ENCODE data around the gene TMEM80.
"Not testable (repeated sequence)": the region's sequence is repeated elsewhere in the genome, so short reads cannot be mapped to it uniquely, and the experiment has no call there.

TMEM80 gene

DNA sequence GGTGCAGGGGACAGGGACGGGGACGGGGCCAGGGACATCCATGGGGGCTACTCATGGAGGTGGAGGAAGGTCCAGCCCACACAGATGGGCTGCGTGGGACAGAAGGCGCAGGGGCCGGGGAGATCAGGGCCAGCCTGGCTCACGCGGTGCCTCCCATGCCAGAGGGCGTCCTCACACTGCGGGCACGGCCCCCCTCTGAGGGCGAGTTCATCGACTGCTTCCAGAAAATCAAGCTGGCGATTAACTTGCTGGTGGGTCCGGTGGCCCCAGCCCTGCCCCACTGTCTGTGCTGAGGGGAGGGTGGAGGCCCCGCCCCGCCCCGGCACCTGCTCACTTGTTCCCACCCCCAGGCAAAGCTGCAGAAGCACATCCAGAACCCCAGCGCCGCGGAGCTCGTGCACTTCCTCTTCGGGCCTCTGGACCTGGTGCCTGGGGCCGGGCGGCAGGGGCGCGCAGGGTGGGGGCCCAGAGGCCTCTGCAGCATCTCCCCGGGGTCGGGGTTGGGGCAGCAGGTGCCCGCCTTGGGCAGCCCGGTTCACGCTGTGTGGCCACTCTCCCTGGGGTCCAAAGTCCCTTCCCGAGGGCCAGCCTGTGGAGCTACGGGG, 26.2 kb downstream of the TMEM80 start:
- peak; percentile 61 to 83 (median 69) for DNase-seq

DNA sequence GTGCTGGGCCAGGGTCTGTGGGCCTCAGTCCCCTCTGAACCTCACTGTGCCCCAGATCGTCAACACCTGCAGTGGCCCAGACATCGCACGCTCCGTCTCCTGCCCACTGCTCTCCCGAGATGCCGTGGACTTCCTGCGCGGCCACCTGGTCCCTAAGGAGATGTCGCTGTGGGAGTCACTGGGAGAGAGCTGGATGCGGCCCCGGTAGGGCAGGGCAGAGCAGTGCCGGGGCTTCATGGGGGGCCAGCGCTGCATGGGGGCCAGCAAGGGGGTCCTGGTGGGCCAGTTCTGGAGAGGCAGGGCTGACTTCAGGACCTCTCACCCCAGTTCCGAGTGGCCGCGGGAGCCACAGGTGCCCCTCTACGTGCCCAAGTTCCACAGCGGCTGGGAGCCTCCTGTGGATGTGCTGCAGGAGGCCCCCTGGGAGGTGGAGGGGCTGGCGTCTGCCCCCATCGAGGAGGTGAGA, 26.8 kb downstream of the TMEM80 start:
- no peak for DNase-seq

DNA sequence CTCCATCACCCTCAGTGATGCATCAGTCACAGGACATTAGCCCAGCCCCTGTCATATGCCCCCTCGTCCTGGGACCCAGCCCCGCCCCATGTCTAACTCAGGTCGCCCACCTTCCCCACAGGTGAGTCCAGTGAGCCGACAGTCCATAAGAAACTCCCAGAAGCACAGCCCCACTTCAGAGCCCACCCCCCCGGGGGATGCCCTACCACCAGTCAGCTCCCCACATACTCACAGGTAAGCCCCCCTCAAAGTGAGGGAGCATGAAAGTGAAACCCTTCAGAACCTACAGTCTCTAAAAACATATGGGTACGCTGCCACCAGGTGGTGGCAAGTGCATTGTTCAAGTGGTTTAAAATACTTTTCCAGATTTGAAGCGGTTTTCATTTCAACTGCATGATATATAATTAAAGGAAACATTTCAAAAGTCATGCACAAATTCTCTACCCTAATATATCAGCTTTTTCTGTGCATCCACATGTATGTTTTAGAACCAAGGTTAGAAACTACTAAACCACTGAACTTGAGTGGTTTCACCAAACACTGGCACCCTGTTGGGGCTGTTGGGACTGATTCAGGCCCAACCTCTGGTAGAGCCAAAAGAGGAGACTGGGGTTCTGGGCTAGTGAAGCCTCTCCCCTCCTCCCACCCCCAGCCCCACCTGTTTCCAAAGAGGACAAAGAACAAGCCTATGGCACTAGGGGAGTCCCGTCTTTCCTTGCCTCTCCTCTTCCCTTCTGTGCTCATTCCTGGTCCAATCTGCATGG, 27.7 kb downstream of the TMEM80 start:
- peak; percentile 61 to 79 (median 69) for DNase-seq

DNA sequence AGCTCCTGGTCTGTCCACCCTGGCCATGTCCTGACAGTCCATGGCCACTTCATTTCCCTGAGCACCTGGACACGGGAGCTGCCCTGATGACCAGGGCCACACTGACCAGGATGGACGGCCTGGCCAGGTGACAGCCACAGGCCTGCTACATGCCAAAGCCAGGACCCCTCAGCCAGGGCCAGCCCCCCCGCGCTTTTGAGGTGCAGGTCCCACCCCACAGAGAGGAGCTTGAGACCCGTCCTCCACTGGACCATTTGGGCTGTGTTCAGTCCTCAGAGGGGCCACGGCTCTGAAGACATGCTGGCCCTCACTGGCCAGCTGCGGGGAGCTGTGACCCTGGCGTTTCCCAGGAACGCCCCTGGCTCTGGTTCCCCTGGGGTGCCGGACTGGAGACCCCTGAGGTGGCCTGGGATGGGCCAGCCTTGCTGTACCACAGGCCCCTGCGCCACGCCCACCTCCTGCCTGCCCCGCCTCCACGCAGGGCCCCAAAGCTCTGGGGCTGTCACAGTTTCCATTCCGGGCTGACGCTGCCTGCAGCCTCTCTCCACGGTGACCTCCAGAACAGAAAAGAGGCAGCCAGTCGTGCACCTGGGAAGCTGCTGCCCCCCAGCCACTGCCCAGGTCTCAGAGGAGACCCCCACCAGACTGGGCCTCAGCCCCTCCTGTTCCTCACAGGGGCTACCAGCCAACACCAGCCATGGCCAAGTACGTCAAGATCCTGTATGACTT, 28.6 kb downstream of the TMEM80 start:
- no peak for DNase-seq

DNA sequence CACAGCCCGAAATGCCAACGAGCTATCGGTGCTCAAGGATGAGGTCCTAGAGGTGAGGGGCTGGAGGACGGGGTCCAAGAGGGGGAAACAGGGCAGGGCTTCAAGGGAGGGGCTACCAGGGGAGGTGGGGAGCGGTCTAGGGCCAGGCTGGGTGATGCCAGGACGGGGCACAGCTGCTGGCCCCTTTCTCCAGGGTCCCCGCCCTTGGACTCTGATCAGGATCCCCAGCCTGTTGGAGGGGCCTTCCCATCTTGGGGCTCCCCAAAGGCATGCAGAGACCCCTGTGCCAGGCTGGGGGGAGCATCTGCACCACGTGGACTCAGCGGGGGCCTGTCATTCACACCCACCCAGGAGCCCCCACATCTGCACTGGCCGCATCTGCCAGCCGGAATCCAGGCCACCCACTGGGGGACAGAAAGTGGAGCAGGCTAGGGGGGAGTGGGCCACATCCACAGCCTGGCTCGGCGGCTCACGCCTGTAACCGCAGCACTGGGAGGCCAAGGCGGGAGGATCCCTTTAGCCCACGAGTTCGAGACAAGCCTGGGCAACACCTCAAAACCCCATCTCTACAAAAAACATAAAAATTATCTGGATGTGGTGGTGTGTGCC, 29.3 kb downstream of the TMEM80 start:
- DNase-seq = no peak

DNA sequence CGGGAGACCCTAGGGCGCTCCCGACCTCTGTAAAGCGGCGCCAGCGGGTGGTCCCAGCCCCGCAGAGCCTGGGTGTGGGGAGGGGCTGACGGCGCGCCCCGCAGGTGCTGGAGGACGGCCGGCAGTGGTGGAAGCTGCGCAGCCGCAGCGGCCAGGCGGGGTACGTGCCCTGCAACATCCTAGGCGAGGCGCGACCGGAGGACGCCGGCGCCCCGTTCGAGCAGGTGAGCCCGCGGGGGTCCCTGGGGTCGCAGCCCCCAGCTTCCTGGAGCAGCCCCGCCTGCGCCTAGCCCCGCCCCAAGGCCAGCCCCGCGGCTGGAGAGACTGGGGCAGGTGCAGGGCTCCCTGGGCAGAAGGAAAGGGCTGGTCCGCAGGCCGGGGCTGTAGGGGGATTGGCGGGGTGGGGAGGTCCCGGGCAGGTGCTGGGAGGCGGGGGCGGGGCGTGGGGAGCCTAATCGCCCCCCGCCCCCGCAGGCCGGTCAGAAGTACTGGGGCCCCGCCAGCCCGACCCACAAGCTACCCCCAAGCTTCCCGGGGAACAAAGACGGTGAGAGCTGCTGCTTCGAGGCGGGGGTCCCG, 30.1 kb downstream of the TMEM80 start:
- no peak for DNase-seq

DNA sequence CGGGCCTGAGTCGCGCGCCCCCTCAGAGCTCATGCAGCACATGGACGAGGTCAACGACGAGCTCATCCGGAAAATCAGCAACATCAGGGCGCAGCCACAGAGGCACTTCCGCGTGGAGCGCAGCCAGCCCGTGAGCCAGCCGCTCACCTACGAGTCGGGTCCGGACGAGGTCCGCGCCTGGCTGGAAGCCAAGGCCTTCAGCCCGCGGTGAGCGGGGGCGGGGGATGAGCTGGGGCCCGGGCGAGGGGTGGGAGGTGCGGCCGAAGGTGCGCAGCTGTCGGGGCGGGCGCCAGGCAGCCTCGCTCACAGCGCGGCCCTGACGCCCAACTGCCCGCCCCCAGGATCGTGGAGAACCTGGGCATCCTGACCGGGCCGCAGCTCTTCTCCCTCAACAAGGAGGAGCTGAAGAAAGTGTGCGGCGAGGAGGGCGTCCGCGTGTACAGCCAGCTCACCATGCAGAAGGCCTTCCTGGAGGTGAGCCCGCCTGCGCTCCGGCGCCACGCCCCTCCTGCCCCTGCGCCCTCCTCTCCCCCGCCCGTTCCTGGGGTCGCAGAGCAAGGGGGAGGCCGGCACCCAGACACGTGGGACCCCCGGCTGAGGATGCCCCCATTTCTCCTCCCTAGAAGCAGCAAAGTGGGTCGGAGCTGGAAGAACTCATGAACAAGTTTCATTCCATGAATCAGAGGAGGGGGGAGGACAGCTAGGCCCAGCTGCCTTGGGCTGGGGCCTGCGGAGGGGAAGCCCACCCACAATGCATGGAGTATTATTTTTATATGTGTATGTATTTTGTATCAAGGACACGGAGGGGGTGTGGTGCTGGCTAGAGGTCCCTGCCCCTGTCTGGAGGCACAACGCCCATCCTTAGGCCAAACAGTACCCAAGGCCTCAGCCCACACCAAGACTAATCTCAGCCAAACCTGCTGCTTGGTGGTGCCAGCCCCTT, 30.9 kb downstream of the TMEM80 start:
- peak; percentile 34 to 68 (median 54) for DNase-seq

DNA sequence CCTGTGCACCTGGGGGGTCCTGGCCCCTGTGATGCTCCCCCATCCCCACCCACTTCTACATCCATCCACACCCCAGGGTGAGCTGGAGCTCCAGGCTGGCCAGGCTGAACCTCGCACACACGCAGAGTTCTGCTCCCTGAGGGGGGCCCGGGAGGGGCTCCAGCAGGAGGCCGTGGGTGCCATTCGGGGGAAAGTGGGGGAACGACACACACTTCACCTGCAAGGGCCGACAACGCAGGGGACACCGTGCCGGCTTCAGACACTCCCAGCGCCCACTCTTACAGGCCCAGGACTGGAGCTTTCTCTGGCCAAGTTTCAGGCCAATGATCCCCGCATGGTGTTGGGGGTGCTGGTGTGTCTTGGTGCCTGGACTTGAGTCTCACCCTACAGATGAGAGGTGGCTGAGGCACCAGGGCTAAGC, 31.7 kb downstream of the TMEM80 start:
- no peak for DNase-seq

DNA sequence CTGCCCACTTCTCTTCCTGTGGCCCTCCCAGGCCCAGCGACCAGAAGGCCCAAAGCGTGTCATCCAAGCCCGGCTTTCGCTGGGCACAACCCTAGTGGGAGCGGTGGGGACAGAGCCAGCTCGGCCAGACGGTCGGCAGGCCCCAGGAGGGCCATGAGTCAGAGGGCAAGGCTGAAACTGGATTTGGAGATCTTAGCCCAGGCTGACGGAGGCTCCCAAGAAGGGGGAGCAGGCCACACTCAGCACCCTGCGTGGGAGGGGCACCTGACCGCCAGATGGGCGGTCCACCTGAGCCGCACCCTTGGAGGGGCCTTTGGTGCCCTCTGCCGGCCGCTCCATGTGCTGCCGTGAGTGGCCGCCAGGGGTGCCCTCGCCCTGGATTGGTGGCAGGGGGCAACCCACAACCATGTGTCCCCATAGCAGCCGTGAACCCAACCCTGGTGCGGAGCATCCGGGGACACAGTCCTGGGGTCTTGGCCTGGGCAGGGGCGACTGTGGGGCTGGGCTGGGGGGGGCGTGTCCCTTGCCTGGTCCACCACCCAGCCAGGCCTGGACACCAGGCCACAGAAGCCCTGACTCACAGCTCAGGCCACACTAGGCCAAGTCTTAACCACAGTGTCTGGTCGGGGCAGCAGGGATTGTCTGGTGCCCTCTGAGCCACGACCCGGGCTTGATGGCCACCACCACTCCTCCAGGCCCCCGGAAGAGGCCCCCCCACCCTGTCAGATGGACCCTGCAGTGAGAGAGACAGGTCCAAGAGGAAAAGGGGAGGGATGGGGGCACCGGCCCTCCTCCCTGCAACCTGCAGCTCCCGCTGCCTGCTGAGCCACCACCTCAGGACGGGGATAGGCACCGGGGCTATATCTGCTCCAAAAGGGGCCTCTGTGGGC, 32.5 kb downstream of the TMEM80 start:
- DNase-seq = peak; percentile 82 to 93 (median 86)

DNA sequence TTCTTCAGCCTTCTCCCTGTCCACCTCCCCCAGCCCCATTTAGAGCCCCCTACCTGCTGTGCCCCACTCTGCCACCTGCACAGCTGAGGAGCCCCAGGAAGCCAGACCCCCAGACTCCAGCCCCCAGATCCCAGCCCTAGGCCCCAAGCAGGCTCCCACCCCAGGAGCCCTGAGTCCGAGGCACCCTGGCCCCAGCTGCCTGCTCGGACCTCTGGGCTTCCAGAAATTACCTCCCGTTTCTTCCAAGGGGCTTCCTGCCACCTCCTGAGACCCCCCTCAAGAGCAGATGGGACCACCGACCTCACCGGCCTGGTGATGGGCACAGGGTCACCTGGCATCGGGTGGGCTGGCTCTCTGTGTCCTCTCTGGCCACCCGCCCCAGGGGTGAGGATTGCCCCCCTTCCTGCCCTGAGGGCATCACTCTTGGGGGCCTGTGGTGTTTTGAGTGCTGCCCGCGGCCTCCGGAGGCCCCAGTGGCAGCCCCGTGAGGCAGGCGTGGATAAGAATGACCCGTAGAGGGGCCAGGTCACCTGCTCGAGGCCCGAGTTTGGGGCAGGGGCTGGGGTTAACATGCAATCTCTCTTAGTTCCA, 33.4 kb downstream of the TMEM80 start:
- no peak for DNase-seq

DNA sequence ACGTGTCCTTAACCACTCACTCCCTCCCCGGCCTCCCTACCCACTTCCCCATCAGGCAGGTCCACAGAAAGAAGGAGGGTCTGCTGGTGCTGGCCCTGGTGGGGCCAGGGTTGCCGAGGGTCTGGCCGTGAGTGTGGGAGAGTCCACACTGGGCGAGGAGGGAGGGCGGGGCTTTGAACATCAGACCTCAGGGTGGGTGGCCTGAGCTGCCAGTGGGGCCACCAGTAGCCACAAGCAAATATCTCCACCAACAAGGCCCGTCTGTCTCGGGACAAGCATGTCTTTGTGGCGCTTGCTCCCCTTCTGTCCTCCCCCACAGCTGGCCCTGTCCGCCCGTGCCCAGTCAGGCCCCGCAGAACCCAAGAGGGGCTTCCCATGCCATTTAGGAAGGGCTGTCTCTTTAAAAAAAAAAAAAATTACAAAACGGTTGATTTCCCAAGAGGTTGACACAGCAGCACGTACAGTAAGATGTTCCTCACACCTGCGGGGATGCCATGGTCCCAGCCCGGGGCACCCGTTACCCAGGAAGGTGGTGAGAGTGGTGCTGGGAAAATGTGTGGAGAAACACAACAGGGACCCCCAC, 34.0 kb downstream of the TMEM80 start:
- DNase-seq = no peak

DNA sequence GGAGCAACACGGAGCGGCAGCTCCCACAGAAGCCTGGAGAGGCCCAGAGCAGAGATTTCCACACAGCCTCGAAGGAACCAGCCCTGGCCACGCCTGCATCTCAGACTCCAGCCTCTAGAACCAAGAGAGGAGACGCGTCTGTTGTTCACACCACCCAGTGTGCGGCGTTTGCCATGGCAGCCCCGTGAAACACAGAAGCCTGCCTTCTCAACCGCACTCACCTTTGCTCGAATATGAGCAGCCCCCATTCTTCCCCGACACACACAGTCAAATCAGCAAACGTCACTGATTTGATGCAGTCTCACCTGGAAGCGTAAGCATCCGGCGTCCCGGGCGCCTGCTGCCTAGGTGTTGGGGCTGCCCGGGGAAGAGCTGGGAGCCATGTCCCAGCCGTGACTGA, 37.5 kb downstream of the TMEM80 start:
- DNase-seq = no peak

DNA sequence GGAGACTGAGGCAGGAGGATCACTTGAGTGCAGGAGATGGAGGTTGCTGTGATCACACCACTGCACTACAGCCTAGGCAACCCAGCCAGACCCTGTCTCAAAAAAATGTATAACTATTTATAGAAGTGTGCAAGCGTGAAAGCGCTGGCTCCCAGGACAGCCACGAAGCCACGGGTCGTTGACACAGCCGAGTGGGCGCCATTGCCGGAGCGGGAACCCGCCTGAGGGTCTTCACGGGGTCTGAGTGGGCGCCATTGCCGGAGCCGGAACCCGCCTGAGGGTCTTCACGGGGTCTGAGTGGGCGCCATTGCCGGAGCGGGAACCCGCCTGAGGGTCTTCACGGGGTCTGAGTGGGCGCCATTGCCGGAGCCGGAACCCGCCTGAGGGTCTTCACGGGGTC, 38.9 kb downstream of the TMEM80 start:
- DNase-seq = not testable (repeated sequence)

DNA sequence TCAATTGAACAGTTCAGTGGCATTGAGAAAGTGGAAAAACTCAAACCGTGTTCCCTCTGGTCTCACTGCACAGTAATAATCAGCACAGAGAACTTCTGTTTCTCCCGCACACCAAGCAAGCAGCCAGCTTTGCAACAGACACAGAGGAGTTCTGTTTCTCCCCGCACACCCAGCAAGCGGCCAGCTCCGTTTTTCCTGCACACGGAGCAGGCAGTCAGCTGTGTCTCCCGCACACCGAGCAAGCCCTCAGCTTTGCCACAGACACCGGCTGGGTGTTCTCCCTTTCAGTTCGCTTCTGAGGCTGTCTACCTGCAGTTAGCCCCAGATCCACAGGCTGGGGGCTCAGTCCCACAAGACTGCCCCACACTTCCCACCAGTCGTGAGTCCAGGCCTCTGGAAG, 41.8 kb downstream of the TMEM80 start:
- DNase-seq = peak in 3 of 4 experiments; percentile 19 to 41 (median 36)

DNA sequence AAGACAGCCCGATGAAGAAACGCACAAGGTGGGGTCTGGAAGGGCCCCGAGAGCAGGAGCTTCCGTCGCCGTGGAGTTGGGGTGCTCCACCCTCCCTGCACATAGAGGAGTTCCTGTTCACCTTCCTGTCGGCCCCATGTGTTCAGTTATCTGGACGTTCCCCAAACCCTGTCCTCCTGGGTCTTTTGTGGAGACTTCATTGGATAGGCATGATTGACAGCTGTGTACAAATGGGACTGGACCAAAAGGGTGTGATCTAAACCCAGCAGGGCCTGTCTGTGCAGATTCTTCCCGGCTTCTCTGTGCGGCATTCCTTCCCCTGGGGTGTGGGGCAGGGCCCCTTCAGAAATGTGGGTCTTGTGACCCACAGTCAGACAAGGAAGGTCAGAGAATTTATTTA, 42.3 kb downstream of the TMEM80 start:
- DNase-seq = peak in 1 of 4 experiments; percentile 18

DNA sequence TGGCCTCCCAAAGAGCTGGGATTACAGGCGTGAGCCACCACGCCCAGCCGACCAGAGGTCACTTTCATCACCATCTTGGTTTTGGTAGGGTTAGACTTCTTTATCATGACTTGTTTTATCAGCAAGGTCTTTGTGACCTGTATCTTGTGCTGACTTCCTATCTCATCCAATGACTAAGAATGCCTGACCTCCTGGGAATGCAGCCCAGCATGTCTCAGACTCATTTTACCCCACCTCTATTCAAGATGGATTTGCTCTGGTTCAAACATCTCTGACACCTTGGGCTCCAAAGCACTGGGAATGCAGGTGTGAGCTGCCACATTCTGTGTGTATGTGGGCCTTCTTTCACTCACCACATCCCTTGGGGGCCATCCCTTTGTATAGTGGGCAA, 46.5 kb downstream of the TMEM80 start:
- no peak for DNase-seq

DNA sequence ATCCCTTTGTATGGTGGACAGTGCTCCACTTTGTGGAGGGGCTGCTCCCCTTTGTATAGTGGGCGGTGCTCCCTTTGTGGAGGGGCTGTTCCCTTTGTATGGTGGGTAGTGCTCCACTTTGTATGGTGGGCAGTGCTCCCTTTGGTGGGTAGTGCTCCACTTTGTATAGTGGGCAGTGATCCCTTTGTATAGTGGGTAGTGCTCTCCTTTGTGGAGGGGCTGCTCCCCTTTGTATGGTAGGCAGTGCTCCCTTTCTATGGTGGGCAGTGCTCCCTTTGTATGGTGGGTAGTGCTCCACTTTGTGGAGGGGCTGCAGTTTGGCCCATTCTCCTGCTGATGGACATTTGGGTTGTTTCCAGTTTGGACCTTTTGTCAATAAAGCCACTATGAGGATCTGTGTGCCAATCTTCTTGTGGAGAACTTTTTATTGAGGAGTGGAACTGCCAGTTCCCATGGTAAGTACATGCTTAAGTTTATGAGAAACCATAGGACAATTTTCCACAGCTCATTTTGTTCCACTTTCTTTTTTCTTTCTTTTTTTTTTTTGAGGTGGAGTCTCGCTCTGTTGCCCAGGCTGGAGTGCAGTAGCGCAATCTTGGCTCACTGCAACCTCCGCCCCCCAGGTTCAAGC, 47.1 kb downstream of the TMEM80 start:
- DNase-seq = no peak

DNA sequence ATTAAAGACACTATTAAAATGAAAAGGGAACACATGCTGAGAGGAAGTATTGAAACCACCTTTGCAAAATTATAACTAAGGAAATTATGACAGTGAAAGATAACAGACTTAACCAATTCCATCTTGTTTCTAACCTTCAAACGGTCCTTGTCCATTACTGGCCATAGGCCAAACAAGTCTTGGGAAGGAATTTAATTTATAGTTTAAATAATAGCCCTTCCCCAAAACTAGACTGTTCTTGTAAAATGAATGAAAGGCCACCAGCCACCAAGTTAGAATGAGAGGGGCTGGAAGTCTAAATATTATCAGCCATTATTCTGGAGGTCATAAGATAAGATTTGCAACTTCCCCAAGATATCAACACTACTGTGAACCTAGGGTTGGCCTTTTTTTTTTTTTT, 49.8 kb downstream of the TMEM80 start:
- no peak for DNase-seq
